Fibroblast of lung (primary cell): ENCODE measurements around the gene CEP131. TPM values are rescaled to one million over a fixed set of nuclear protein-coding genes. Genes with fewer than 3 reads are reported as not detected.

ENCODE experiments used
- DNase-seq, 2 donors: peaks; one replicate each; pipeline versions ENCODE4 v3.0.0 to v3.0.0-alpha.2; 2010; ENCODE audit warnings: low read depth in 2 of 2
- H2AFZ ChIP-seq: 2 replicates; pipeline ENCODE4 v1.5.1; 2012; ENCODE audit warnings: low read length, control low read depth, inconsistent platforms
- H3K27ac ChIP-seq: 2 replicates; pipeline ENCODE4 v1.5.1; 2011; ENCODE audit warnings: low read length, control low read depth; ENCODE audit not compliant: insufficient read depth
- H3K27me3 ChIP-seq: 2 replicates; pipeline ENCODE4 v1.5.1; 2011; ENCODE audit warnings: mild to moderate bottlenecking, low read length; ENCODE audit not compliant: control insufficient read depth, insufficient read depth
- H3K36me3 ChIP-seq: 2 replicates; pipeline ENCODE4 v1.5.1; 2011; ENCODE audit warnings: low read length; ENCODE audit not compliant: control insufficient read depth, insufficient read depth
- H3K4me1 ChIP-seq: 2 replicates; pipeline ENCODE4 v1.5.1; 2011; ENCODE audit warnings: low read length; ENCODE audit not compliant: control insufficient read depth, insufficient read depth; ENCODE audit errors: extremely low read depth
- H3K4me2 ChIP-seq: 2 replicates; pipeline ENCODE4 v1.5.1; 2011; ENCODE audit warnings: low read length, control low read depth; ENCODE audit not compliant: insufficient read depth; ENCODE audit errors: extremely low read depth
- H3K4me3 ChIP-seq, 4 experiments: fragments of 200-600 bp in 1 of 4; sonication (generic) in 1 of 4; replicated peaks in 1 of 4; 2 replicates each; pipeline ENCODE4 v1.5.1; 2011 to 2016; ENCODE audit warnings: low read length in 4 of 4, low read depth in 3 of 4, mild to moderate bottlenecking in 3 of 4, control low read depth in 2 of 4, inconsistent platforms in 1 of 4, mixed read lengths in 1 of 4; ENCODE audit not compliant: insufficient read depth in 1 of 4; ENCODE audit errors: control extremely low read depth in 1 of 4
- H3K79me2 ChIP-seq: 2 replicates; pipeline ENCODE4 v1.5.1; 2012; ENCODE audit warnings: mild to moderate bottlenecking, low read length, inconsistent platforms; ENCODE audit not compliant: control insufficient read depth, insufficient read depth
- H3K9ac ChIP-seq: 2 replicates; pipeline ENCODE4 v1.5.1; 2011; ENCODE audit warnings: mild to moderate bottlenecking, low read length, control low read depth; ENCODE audit not compliant: insufficient read depth
- H3K9me3 ChIP-seq: 2 replicates; pipeline ENCODE4 v1.5.1; 2012; ENCODE audit warnings: low read depth, low read length; ENCODE audit not compliant: control insufficient read depth, insufficient read depth
- H4K20me1 ChIP-seq: 2 replicates; pipeline ENCODE4 v1.5.1; 2011; ENCODE audit warnings: low read length; ENCODE audit not compliant: control insufficient read depth, insufficient read depth; ENCODE audit errors: extremely low read depth
- CTCF ChIP-seq, 2 donors: IDR thresholded peaks in 1 of 2; conservative IDR thresholded peaks in 1 of 2; 1 replicate in 1 of 2; 2 replicates in 1 of 2; pipeline ENCODE4 v1.5.1; 2011 to 2012; ENCODE audit warnings: low read length in 2 of 2, control low read depth in 1 of 2, inconsistent platforms in 1 of 2, low read depth in 1 of 2, mild to moderate bottlenecking in 1 of 2
- EZH2 ChIP-seq: IDR thresholded peaks from 2 replicates; pipeline ENCODE4 v1.5.1; 2012; ENCODE audit warnings: low read length, control low read depth, mild to moderate bottlenecking; ENCODE audit errors: missing control alignments
- polyA plus RNA-seq, 2 donors: library from polyadenylated mRNA; depleted of rRNA in 1 of 2; stranded (reverse) in 1 of 2; unstranded in 1 of 2; fragments of >200 nt; gene quantifications; 2 replicates each; pipeline ENCODE4 v1.2.1, GENCODE V29; 2011 to 2012; ENCODE audit warnings: missing spikeins in 1 of 2
- total RNA-seq: library from RNA; depleted of rRNA; stranded (reverse); fragments of >200 nt; gene quantifications from 2 replicates; pipeline ENCODE4 v1.2.1, GENCODE V29; 2014

The CEP131 gene
- total and polyA plus RNA-seq, 2 donors (not counting 1 experiment from before 2014, with no cell fraction given): 2.0 to 7.4 TPM

GRCh38 chr17:81143717-81144422 is 78.9 kb downstream of the CEP131 start:
- Histone ChIP-seq H3K9me3 (no peaks in the 10 kb centered on the region), H4K20me1 (no peaks in the 10 kb centered on the region), H3K27me3 (no peaks in the 10 kb centered on the region), H3K4me2 (no peak overlapping the region), H3K79me2 (no peaks in the 10 kb centered on the region), H3K4me3 (no peak overlapping the region), H3K9ac (no peak overlapping the region), H2AFZ (no peak overlapping the region), H3K4me1 (no peaks in the 10 kb centered on the region), H3K27ac (no peak overlapping the region), H3K36me3 (no peaks in the 10 kb centered on the region)
- DNase-seq: no peak
- no peak for TF ChIP-seq EZH2
- no peak for TF ChIP-seq CTCF (conservative IDR thresholded peaks at IDR 0.05 in 1 of 2, IDR thresholded peaks at IDR 0.05 in 1 of 2; ENCODE audit: low read depth in 1 of 2, low read length in 2 of 2)

GRCh38 chr17:81143200-81143527 is 79.6 kb downstream of the CEP131 start:
- TF ChIP-seq EZH2 (no peak), CTCF (conservative IDR thresholded peaks at IDR 0.05 in 1 of 2, IDR thresholded peaks at IDR 0.05 in 1 of 2; ENCODE audit: low read depth in 1 of 2, low read length in 2 of 2) (no peak)
- no peak overlapping the region for H3K9ac ChIP-seq
- no peaks in the 10 kb centered on the region for H3K9me3 ChIP-seq
- H3K4me3 ChIP-seq: no peak overlapping the region
- H3K36me3 ChIP-seq: no peaks in the 10 kb centered on the region
- DNase-seq: no peak
- no peaks in the 10 kb centered on the region for H4K20me1 ChIP-seq
- no peak overlapping the region for H3K4me2 ChIP-seq
- H3K27ac ChIP-seq: no peak overlapping the region
- no peaks in the 10 kb centered on the region for H3K79me2 ChIP-seq
- no peaks in the 10 kb centered on the region for H3K27me3 ChIP-seq
- peak overlapping the region; percentile 40 for H2AFZ ChIP-seq
- H3K4me1 ChIP-seq: no peaks in the 10 kb centered on the region

- Histone ChIP-seq H3K4me3 (no peak overlapping the region), H3K27me3 (no peaks in the 10 kb centered on the region), H3K9me3 (no peaks in the 10 kb centered on the region), H3K4me1 (no peaks in the 10 kb centered on the region), H3K27ac (no peak overlapping the region), H3K4me2 (no peak overlapping the region), H3K36me3 (no peaks in the 10 kb centered on the region), H3K9ac (no peak overlapping the region), H2AFZ (peak overlapping the region; percentile 40), H3K79me2 (no peaks in the 10 kb centered on the region), H4K20me1 (no peaks in the 10 kb centered on the region)
- peak; percentile 56 to 69 for DNase-seq
- TF ChIP-seq CTCF (conservative IDR thresholded peaks at IDR 0.05 in 1 of 2, IDR thresholded peaks at IDR 0.05 in 1 of 2; ENCODE audit: low read depth in 1 of 2, low read length in 2 of 2): peak; percentile 67 to 69
- TF ChIP-seq EZH2: no peak
Measured at GRCh38 chr17:81142301-81143199, 80.2 kb downstream of the CEP131 start.
